ENCODE measurements around the gene AGXT2. TPM values are rescaled to one million over a fixed set of nuclear protein-coding genes. Genes with fewer than 3 reads are reported as not detected.

The AGXT2 gene
- total RNA-seq, 2 experiments from 2014 or later = not detected

DNA sequence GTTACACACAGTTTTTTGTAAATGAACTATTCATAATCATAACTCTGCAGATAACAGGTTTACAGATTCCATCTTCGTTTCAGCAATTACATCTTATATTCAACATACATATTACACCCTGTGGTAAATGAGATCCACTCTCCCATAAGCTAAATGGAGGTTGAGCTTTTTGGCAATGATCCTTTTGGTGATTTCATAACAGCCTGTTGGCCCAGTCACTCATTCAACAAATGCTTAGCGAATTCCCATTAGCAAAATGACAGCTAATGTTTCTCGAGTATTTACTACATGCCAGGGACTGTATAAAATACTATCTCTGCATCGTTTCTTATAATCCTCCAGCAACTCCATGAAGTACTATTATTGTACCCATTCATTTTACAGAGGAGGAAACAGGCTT lies 25.4 kb upstream of the AGXT2 start:
- intact Hi-C loops (cut with micrococcal nuclease) = no loop called here
- H3K4me3 Mint-ChIP-seq = no peak overlapping the region
- H3K27ac Mint-ChIP-seq = no peak overlapping the region
- no peaks in the 10 kb centered on the region for H3K9me3 Mint-ChIP-seq
- H3K36me3 Mint-ChIP-seq = no peaks in the 10 kb centered on the region
- ChIA-PET POLR2A (no interaction called here), CTCF (no interaction called here)
- peaks cover 24% of the 10 kb centered on the region for H3K27me3 Mint-ChIP-seq
- no peaks in the 10 kb centered on the region for H3K4me1 Mint-ChIP-seq (ENCODE audit: low read depth)
- no peak for DNase-seq

DNA sequence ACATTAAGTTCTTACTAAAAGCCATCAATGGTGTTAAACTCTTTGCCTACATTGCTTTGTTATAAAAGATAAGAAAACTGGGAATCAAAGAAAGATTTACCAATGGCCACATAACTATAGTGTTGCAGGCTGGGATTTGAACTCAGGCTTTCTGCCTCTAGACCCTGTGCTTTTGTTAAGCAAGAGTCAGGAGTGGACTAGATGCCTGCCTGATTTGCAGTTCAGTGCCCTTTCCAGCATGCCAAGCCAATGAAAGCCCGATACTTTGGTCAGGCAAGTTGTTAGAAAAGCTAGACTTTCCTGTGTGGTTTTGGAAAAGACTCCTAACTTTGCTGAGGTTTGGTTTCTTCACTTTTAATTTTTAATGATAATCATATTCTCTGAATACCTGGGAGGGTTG lies 21.4 kb upstream of the AGXT2 start:
- no peak overlapping the region for H3K4me3 Mint-ChIP-seq
- no peak overlapping the region for H3K27ac Mint-ChIP-seq
- no peak for DNase-seq
- CTCF ChIA-PET = no interaction called here
- intact Hi-C loops (cut with micrococcal nuclease) = no loop called here
- POLR2A ChIA-PET = no interaction called here
- H3K36me3 Mint-ChIP-seq = no peaks in the 10 kb centered on the region
- H3K4me1 Mint-ChIP-seq (ENCODE audit: low read depth) = no peaks in the 10 kb centered on the region
- H3K27me3 Mint-ChIP-seq = peaks cover 22% of the 10 kb centered on the region
- no peaks in the 10 kb centered on the region for H3K9me3 Mint-ChIP-seq

DNA sequence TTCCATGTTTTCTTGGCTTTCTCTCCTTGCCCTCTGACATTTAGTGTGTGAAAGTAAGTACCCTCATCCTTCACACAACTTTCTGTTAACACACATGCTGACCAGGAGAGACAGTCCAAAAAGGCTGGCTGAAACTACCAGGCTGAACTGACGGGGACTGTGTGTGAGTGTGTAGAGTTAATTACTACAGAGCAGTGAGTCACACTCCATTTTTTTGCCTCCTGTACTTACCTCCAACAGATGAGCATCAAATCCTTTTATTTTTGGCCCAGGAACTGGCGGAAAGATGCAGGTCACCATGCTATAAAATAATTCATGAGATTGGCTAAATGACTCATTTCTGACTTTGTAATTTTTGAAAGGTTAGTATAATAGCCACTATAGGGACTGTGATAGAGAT lies 20.2 kb upstream of the AGXT2 start:
- peaks cover 24% of the 10 kb centered on the region for H3K27me3 Mint-ChIP-seq
- no peak for DNase-seq
- no peaks in the 10 kb centered on the region for H3K4me1 Mint-ChIP-seq (ENCODE audit: low read depth)
- no peaks in the 10 kb centered on the region for H3K36me3 Mint-ChIP-seq
- H3K9me3 Mint-ChIP-seq = no peaks in the 10 kb centered on the region
- intact Hi-C loops (cut with micrococcal nuclease) = no loop called here
- ChIA-PET CTCF (no interaction called here), POLR2A (no interaction called here)
- H3K27ac Mint-ChIP-seq = no peak overlapping the region
- no peak overlapping the region for H3K4me3 Mint-ChIP-seq

DNA sequence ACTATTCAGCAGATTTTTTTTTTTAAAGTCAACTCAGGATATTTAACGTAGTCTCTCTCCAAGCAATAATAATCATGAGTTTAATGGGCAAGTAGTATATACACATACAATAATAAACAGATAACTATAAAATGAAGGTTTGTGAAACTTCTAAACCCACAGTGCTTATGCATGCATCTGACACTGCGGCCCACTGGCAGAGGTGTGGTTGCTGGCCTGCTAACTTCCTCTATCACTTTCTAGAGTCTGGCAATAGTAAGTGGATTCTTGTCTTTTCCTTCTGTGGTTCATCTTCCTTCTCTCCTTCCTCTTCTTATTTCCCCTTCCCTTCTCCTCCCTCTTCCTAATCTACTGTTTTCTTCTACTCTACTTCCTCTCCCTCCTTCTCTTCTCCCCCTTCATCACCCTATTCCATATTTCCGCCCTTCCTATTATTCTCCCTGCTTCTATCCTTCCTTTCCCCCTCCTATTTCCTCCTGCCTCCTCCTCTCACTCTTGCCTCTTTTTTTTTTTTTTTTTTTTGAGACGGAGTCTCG lies 18.6 kb upstream of the AGXT2 start:
- Mint-ChIP-seq H3K27me3 (peaks cover 24% of the 10 kb centered on the region), H3K9me3 (no peaks in the 10 kb centered on the region), H3K27ac (no peak overlapping the region), H3K36me3 (no peaks in the 10 kb centered on the region), H3K4me1 (ENCODE audit: low read depth) (no peaks in the 10 kb centered on the region), H3K4me3 (no peak overlapping the region)
- DNase-seq = no peak
- intact Hi-C loops (cut with micrococcal nuclease) = no loop called here
- CTCF ChIA-PET = interaction anchor here (0.6 kb wide), 1 partner anchor 1218 kb away, joined by 3 read pairs; no protein-coding TSS in a partner anchor
- POLR2A ChIA-PET = no interaction called here

DNA sequence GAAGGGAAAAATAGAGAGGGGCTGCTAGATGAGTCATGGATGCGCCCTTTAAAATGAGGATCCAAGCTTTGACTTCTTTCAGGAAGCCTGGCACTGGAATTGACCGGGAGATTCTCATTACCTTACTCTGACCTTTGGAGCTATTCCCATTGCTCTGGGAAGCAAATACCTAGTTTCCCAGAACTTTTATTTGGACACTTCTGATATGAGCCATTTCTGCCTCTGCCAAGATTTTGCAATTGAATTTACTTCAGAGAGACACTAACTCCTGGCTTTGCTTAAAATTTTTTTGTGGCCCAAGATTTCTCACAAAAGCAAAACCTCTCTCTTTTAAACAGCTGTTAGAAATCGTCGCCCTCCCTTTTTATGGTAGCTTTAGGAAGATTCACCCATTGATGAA lies 15.7 kb upstream of the AGXT2 start:
- H3K36me3 Mint-ChIP-seq = no peaks in the 10 kb centered on the region
- peaks cover 2% of the 10 kb centered on the region for H3K4me1 Mint-ChIP-seq (ENCODE audit: low read depth)
- no peak overlapping the region for H3K27ac Mint-ChIP-seq
- ChIA-PET CTCF (no interaction called here), POLR2A (no interaction called here)
- intact Hi-C loops (cut with micrococcal nuclease) = no loop called here
- DNase-seq = no peak
- no peak overlapping the region for H3K4me3 Mint-ChIP-seq
- H3K27me3 Mint-ChIP-seq = peaks cover 25% of the 10 kb centered on the region
- H3K9me3 Mint-ChIP-seq = no peaks in the 10 kb centered on the region

DNA sequence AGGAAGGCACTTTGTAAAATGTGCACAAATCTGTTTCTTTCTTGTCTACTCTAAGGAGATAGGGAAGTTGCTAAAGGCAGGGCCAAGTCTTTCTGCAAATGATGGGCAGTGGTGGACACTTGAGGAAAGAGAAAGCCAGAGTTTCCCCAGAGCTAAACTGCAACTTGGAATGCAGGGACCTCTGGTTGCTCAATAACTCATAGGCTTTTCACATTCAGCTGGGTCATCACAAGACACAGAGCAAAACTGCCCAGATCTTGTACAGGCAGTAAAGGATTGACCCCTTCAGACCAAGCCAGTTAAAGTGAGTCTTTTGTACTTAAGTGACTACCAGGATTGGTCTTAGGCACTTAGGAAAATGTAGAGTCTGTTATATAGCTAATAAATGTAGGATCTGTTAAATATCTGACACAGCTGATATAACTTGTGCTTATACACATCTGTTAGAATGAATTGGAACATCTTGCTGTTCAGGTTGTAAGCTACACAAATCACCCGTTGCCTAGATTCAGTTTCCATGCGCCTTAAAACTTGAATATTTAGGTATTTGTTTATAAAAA lies 13.5 kb upstream of the AGXT2 start:
- H3K27me3 Mint-ChIP-seq = peaks cover 24% of the 10 kb centered on the region
- POLR2A ChIA-PET = interaction anchor here (0.5 kb wide), 1 partner anchor 1648 kb away, joined by 4 read pairs; no protein-coding TSS in a partner anchor
- H3K36me3 Mint-ChIP-seq = no peaks in the 10 kb centered on the region
- no peak overlapping the region for H3K4me3 Mint-ChIP-seq
- intact Hi-C loops (cut with micrococcal nuclease) = no loop called here
- no peak overlapping the region for H3K27ac Mint-ChIP-seq
- CTCF ChIA-PET = no interaction called here
- H3K4me1 Mint-ChIP-seq (ENCODE audit: low read depth) = peaks cover 10% of the 10 kb centered on the region
- no peaks in the 10 kb centered on the region for H3K9me3 Mint-ChIP-seq
- no peak for DNase-seq

DNA sequence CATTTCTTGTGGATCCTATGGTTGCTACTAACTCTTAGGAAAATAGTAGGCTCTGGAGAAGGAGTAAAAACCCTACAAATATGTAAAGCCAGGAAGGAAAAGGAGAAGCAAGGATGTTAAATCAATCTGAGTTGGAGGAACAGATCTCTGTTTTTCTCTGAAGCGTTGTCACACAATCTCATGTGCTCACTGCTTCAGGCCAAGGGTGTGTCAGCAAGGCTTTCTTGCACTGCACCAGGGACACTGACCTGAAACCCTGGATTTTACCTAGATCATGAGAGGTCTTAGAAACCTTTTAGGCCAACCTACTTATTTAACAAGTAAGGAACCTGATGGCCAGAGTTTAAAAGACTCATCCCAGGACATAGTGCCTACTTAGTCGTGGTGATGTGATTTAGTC lies 12.5 kb upstream of the AGXT2 start:
- no peak for DNase-seq
- ChIA-PET POLR2A (no interaction called here), CTCF (no interaction called here)
- Mint-ChIP-seq H3K27ac (no peak overlapping the region), H3K27me3 (peaks cover 25% of the 10 kb centered on the region), H3K4me1 (ENCODE audit: low read depth) (peaks cover 10% of the 10 kb centered on the region), H3K4me3 (no peak overlapping the region), H3K9me3 (no peaks in the 10 kb centered on the region), H3K36me3 (no peaks in the 10 kb centered on the region)
- intact Hi-C loops (cut with micrococcal nuclease) = no loop called here

DNA sequence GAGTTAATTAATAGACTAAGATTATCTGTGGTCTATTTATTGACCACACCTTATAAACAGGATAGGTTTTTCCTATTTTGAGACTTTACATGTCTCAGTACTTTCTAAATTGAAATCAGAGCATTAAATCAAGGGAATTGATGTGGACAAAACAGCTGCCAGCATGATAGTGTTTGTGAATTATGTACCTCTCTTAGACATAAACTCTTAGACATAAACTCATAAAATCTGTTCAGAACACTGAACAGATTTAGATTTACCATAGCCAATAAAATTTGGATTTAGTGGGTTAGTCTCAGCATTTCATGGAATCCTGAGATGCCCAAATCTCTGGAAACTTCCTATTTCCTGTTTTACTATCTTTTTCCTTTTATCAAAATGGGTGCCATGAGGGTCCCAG lies 11.5 kb upstream of the AGXT2 start:
- no peak for DNase-seq
- CTCF ChIA-PET = no interaction called here
- H3K4me1 Mint-ChIP-seq (ENCODE audit: low read depth) = peaks cover 10% of the 10 kb centered on the region
- no peak overlapping the region for H3K27ac Mint-ChIP-seq
- POLR2A ChIA-PET = no interaction called here
- H3K36me3 Mint-ChIP-seq = no peaks in the 10 kb centered on the region
- intact Hi-C loops (cut with micrococcal nuclease) = no loop called here
- H3K27me3 Mint-ChIP-seq = peaks cover 28% of the 10 kb centered on the region
- H3K9me3 Mint-ChIP-seq = no peaks in the 10 kb centered on the region
- H3K4me3 Mint-ChIP-seq = no peak overlapping the region

DNA sequence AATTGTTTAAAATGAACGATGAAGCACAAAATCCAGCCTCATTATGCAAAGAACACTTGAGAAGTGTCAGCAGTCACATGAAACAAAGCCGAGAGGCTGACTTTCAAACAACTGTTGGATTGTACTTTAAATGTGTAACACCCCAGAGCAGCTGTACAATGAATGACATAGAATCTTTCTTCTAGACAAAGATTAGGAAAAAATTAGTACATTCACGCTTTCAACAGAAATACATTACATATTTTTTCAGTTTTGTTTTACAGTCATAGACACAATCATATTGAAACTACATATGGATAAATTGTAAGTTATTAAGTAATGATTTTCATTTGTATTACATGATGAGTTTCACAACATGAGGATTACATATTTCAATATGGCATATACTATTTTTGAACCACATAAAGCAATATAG lies 10.6 kb upstream of the AGXT2 start:
- Mint-ChIP-seq H3K27me3 (peaks cover 28% of the 10 kb centered on the region), H3K36me3 (no peaks in the 10 kb centered on the region), H3K27ac (no peak overlapping the region), H3K4me1 (ENCODE audit: low read depth) (peaks cover 10% of the 10 kb centered on the region), H3K9me3 (no peaks in the 10 kb centered on the region), H3K4me3 (no peak overlapping the region)
- intact Hi-C loops (cut with micrococcal nuclease) = loop anchor here (1.0 kb wide), 1 partner anchor 72 kb away; no protein-coding TSS in a partner anchor
- POLR2A ChIA-PET = no interaction called here
- CTCF ChIA-PET = no interaction called here
- no peak for DNase-seq

DNA sequence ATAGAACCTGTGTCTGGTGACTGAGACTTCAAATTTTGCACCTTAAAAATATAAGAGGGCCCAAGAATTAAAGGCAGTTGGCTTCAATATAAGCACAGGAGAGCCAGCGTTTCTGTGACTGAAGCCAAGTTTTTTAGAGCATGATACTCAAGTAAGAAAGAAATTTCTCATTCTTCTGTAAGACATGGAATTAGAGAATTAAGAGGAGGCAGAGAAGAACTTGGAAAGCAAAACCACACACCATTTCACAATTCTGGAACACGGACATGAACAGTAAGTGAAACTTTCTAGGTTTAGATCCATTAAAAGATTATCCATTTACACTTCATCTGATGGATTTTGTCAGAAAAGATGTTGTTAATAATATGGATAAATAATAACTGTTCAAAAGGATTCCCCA lies 8.9 kb upstream of the AGXT2 start:
- H3K4me1 Mint-ChIP-seq (ENCODE audit: low read depth) = peaks cover 10% of the 10 kb centered on the region
- no peak overlapping the region for H3K4me3 Mint-ChIP-seq
- H3K36me3 Mint-ChIP-seq = no peaks in the 10 kb centered on the region
- intact Hi-C loops (cut with micrococcal nuclease) = no loop called here
- no peaks in the 10 kb centered on the region for H3K9me3 Mint-ChIP-seq
- peaks cover 27% of the 10 kb centered on the region for H3K27me3 Mint-ChIP-seq
- ChIA-PET POLR2A (no interaction called here), CTCF (interaction anchor here (0.6 kb wide), 1 partner anchor 1209 kb away, joined by 3 read pairs; no protein-coding TSS in a partner anchor)
- DNase-seq = no peak
- no peak overlapping the region for H3K27ac Mint-ChIP-seq

DNA sequence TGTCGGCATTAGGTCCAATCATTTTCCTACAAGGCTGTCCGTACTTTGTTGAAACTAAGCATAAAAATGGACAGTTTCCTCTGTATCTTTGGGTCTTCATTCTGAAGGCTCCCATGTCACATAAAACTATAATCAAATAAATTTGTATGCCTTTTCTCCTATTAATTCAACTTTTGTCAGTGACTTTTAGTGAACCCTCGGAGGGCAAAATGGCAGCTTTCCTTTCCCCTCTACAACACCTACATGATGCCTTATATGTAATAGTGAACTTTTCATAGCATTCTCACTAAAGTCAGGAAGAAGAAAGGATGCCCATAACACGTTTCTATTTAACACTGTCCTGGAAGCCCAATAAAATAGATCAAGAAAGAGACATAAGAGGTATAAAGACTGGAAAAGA lies 5.1 kb upstream of the AGXT2 start:
- ChIA-PET CTCF (no interaction called here), POLR2A (no interaction called here)
- intact Hi-C loops (cut with micrococcal nuclease) = no loop called here

DNA sequence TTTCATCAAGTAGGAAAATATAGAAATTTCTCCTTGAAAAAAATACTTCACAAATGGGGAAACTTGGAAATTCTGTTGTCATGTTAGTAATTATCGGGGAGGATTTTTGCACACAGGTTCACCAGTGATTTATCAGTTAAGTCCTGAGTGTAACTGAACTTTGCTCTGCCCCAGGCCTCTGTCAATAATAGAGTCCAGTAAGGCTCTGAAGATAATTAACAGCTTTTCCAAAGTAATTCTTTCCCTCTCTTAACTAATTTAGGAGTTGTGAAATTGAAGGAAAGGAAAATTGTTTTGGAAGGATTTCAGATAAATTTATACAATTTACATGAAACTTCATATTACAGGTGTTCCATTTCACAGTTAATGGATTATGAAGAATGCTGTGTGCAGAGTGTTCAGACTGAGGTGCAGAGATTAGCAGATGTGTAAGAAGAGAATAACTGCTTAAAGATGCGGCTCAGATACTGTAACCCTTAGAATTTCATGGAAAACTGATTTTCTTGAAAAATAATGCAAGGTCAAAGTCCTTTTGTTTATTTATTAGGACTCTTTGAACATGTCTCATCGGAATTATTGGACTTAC lies 2.9 kb upstream of the AGXT2 start:
- intact Hi-C loops (cut with micrococcal nuclease) = no loop called here
- POLR2A ChIA-PET = no interaction called here
- DNase-seq = no peak
- H3K27ac Mint-ChIP-seq = no peak overlapping the region
- H3K4me3 Mint-ChIP-seq = no peak overlapping the region
- H3K4me1 Mint-ChIP-seq (ENCODE audit: low read depth) = no peaks in the 10 kb centered on the region
- H3K36me3 Mint-ChIP-seq = no peaks in the 10 kb centered on the region
- H3K9me3 Mint-ChIP-seq = no peaks in the 10 kb centered on the region
- CTCF ChIA-PET = no interaction called here
- H3K27me3 Mint-ChIP-seq = peaks cover 26% of the 10 kb centered on the region

More for the DNA sequence above, 5.1 kb upstream of the AGXT2 start:
- peaks cover 2% of the 10 kb centered on the region for H3K4me1 Mint-ChIP-seq (ENCODE audit: low read depth)
- no peak for DNase-seq
- H3K27ac Mint-ChIP-seq = no peak overlapping the region
- no peaks in the 10 kb centered on the region for H3K36me3 Mint-ChIP-seq
- H3K4me3 Mint-ChIP-seq = no peak overlapping the region
- H3K27me3 Mint-ChIP-seq = peaks cover 35% of the 10 kb centered on the region
- H3K9me3 Mint-ChIP-seq = no peaks in the 10 kb centered on the region

DNA sequence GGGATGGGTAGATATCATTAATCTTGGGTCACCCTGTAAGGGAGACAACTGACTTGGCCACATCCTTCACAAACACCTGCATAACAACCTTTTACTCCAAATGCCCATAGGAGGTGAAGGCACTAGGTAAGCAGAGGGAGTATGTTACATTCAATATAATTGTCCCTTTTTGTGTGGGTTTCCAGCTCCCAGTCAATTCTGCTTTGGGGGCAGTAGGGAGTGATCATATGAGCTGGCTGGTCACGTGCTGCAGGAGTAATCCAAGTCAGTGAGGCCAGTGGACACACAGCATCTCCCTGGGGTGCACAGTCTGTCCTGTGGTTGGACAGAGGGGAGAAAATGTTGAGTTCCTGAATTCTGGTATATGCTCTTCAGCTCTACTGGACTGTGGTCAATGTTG lies 1.2 kb upstream of the AGXT2 start:
- H3K27me3 Mint-ChIP-seq = peaks cover 22% of the 10 kb centered on the region
- H3K27ac Mint-ChIP-seq = no peak overlapping the region
- H3K4me3 Mint-ChIP-seq = no peak overlapping the region
- intact Hi-C loops (cut with micrococcal nuclease) = no loop called here
- no peaks in the 10 kb centered on the region for H3K4me1 Mint-ChIP-seq (ENCODE audit: low read depth)
- H3K36me3 Mint-ChIP-seq = no peaks in the 10 kb centered on the region
- DNase-seq = no peak
- CTCF ChIA-PET = no interaction called here
- POLR2A ChIA-PET = no interaction called here
- H3K9me3 Mint-ChIP-seq = no peaks in the 10 kb centered on the region
